Measurements from ENCODE around the gene SGCD. TPM values are rescaled to one million over a fixed set of nuclear protein-coding genes. Genes with fewer than 3 reads are reported as not detected.

The SGCD gene
- total RNA-seq, 1 donor from 2014 or later = 6.0 TPM

GRCh38 chr5:156634301-156634700 is 307.3 kb downstream of the SGCD start:
- no peaks in the 10 kb centered on the region for H3K27me3 ChIP-seq (ENCODE audit: low read depth)
- no peak overlapping the region for H3K27ac ChIP-seq
- DNase-seq (no peak), ATAC-seq (no peak)
- no peaks in the 10 kb centered on the region for H3K9me3 ChIP-seq
- no peak overlapping the region for H3K4me3 ChIP-seq
- TF ChIP-seq, protein P1, sequence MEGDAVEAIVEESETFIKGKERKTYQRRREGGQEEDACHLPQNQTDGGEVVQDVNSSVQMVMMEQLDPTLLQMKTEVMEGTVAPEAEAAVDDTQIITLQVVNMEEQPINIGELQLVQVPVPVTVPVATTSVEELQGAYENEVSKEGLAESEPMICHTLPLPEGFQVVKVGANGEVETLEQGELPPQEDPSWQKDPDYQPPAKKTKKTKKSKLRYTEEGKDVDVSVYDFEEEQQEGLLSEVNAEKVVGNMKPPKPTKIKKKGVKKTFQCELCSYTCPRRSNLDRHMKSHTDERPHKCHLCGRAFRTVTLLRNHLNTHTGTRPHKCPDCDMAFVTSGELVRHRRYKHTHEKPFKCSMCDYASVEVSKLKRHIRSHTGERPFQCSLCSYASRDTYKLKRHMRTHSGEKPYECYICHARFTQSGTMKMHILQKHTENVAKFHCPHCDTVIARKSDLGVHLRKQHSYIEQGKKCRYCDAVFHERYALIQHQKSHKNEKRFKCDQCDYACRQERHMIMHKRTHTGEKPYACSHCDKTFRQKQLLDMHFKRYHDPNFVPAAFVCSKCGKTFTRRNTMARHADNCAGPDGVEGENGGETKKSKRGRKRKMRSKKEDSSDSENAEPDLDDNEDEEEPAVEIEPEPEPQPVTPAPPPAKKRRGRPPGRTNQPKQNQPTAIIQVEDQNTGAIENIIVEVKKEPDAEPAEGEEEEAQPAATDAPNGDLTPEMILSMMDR (IDR thresholded peaks at IDR 0.05) = no peak
- intact Hi-C loops (cut with DNase I) = no loop called here
- no peaks in the 10 kb centered on the region for H3K36me3 ChIP-seq
- no peaks in the 10 kb centered on the region for H3K4me1 ChIP-seq

GRCh38 chr5:156640691-156641241 is 313.8 kb downstream of the SGCD start:
- H3K27ac ChIP-seq = no peak overlapping the region
- no peaks in the 10 kb centered on the region for H3K27me3 ChIP-seq (ENCODE audit: low read depth)
- intact Hi-C loops (cut with DNase I) = no loop called here
- TF ChIP-seq, protein P1 (IDR thresholded peaks at IDR 0.05) = no peak
- no peaks in the 10 kb centered on the region for H3K36me3 ChIP-seq
- no peaks in the 10 kb centered on the region for H3K4me1 ChIP-seq
- H3K9me3 ChIP-seq = no peaks in the 10 kb centered on the region
- no peak overlapping the region for H3K4me3 ChIP-seq
- DNase-seq = no peak
- no peak for ATAC-seq

- ATAC-seq (no peak), DNase-seq (no peak)
- no peaks in the 10 kb centered on the region for H3K27me3 ChIP-seq (ENCODE audit: low read depth)
- no peak overlapping the region for H3K4me3 ChIP-seq
- H3K27ac ChIP-seq = no peak overlapping the region
- H3K36me3 ChIP-seq = no peaks in the 10 kb centered on the region
- intact Hi-C loops (cut with DNase I) = no loop called here
- H3K4me1 ChIP-seq = no peaks in the 10 kb centered on the region
- H3K9me3 ChIP-seq = no peaks in the 10 kb centered on the region
- TF ChIP-seq, protein P1 (IDR thresholded peaks at IDR 0.05) = no peak
Measured at GRCh38 chr5:156641686-156642085, 314.7 kb downstream of the SGCD start.

DNA sequence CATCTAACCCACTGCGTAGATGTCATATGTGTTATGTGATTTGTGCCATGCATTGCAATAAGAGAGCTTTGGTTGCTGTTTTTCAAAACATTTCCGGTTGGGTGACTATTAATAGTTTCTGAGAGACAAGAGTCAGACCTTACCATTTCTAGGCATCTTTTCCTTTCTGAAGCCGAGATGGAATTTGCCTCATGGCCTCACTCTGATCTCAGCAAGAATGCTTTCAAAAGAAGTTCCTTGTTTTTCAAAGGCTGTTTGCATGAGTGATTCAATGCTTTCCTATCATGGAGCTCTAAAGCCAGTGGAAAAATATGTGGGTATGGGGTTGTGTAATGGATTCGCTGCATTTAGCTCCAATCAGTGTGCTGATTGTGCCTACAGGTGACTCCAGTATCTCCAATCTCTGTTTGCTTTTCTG is 320.1 kb downstream of the SGCD start:
- H3K27me3 ChIP-seq (ENCODE audit: low read depth) = no peaks in the 10 kb centered on the region
- peak in 1 of 2 donors; percentile 29 for ATAC-seq
- H3K27ac ChIP-seq = no peak overlapping the region
- TF ChIP-seq, protein P1 (IDR thresholded peaks at IDR 0.05) = no peak
- DNase-seq = no peak
- H3K9me3 ChIP-seq = no peaks in the 10 kb centered on the region
- no peaks in the 10 kb centered on the region for H3K36me3 ChIP-seq
- no peak overlapping the region for H3K4me3 ChIP-seq
- intact Hi-C loops (cut with DNase I) = no loop called here
- H3K4me1 ChIP-seq = no peaks in the 10 kb centered on the region

DNA sequence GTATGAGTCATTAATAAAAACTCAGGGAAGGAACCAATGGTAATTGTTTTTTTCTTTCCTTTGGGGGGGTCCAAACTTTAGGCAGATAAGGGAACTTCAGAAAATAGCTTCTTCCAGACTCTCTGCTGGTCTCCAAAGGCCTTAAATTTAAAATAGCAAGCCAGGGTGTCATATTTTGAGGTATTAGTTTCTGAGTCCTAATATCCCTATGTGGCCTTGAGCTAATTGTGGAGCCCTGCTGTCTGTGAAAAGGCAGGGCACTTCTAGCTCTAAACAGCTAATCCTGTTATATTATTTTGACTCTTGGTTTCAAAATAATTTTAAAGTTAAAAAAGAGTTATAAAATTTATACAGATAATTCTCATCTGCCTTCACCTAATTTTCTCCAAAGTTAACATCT is 327.5 kb downstream of the SGCD start:
- DNase-seq (no peak), ATAC-seq (no peak)
- Histone ChIP-seq H3K9me3 (no peaks in the 10 kb centered on the region), H3K4me3 (no peak overlapping the region), H3K27me3 (ENCODE audit: low read depth) (no peaks in the 10 kb centered on the region), H3K36me3 (no peaks in the 10 kb centered on the region), H3K4me1 (no peaks in the 10 kb centered on the region), H3K27ac (no peak overlapping the region)
- intact Hi-C loops (cut with DNase I) = no loop called here
- TF ChIP-seq, protein P1 (IDR thresholded peaks at IDR 0.05) = no peak
